Spinal cord (tissue), 10 donors: ENCODE results near the gene CTNNA3. TPM values are rescaled to one million over a fixed set of nuclear protein-coding genes. Genes with fewer than 3 reads are reported as not detected.
A peak's percentile ranks its signal among the peaks of the same experiment; 100 is the strongest.

Experiments used
- DNase-seq, 6 donors: peaks; one replicate each; pipeline versions ENCODE4 v3.0.0 to v3.0.0-alpha.2; 2013 to 2015; ENCODE audit warnings: low spot score in 6 of 6, low read depth in 4 of 6
- H3K27ac ChIP-seq: one replicate; pipeline ENCODE4 v1.5.1; 2013; ENCODE audit warnings: low read depth, low read length, control low read depth
- H3K27me3 ChIP-seq: one replicate; pipeline ENCODE4 v1.6.1; 2013; ENCODE audit warnings: low read length; ENCODE audit not compliant: control insufficient read depth, insufficient read depth
- H3K36me3 ChIP-seq: one replicate; pipeline ENCODE4 v1.6.1; 2013; ENCODE audit warnings: low read length; ENCODE audit not compliant: control insufficient read depth, insufficient read depth
- H3K4me1 ChIP-seq: one replicate; pipeline ENCODE4 v1.6.1; 2013; ENCODE audit warnings: low read length; ENCODE audit not compliant: control insufficient read depth, insufficient read depth
- H3K4me3 ChIP-seq: one replicate; pipeline ENCODE4 v1.5.1; 2013; ENCODE audit warnings: low read depth, low read length, control low read depth
- H3K9me3 ChIP-seq: one replicate; pipeline ENCODE4 v1.6.1; 2013; ENCODE audit warnings: low read length; ENCODE audit not compliant: control insufficient read depth, insufficient read depth
- WGBS: methylation state at CpG from one replicate; pipeline ENCODE4 v1.1.5; 2013; ENCODE audit warnings: missing lambda C conversion rate; ENCODE audit not compliant: insufficient coverage; 5-methylcytosine and 5-hydroxymethylcytosine counted together
- polyA plus RNA-seq, 2 donors: library from polyadenylated mRNA; unstranded; fragments of 120-200 nt; gene quantifications; one replicate each; pipeline ENCODE4 v1.2.1, GENCODE V29; 2013; ENCODE audit not compliant: insufficient read length in 2 of 2
- total RNA-seq, 2 donors: library from RNA; depleted of rRNA in 1 of 2; stranded (reverse); fragments of 120-200 nt in 1 of 2; fragments of >200 nt in 1 of 2; gene quantifications; one replicate each; pipeline versions ENCODE4 v1.2.3 to v1.2.4, GENCODE V29; 2013 to 2014
- donor health status: healthy.

CTNNA3 gene
- total and polyA plus RNA-seq, 4 donors = 15.3 to 63.5 (median 41.0) TPM

- Histone ChIP-seq H3K9me3 (no peaks in the 10 kb centered on the region), H3K4me1 (no peaks in the 10 kb centered on the region), H3K27ac (no peak overlapping the region), H3K4me3 (no peak overlapping the region), H3K36me3 (no peaks in the 10 kb centered on the region), H3K27me3 (no peaks in the 10 kb centered on the region)
- WGBS = 74% methylated on average over 2 of the region's 4 CpGs
- no peak for DNase-seq
Observed at GRCh38 chr10:65903620-65904019, 1792.4 kb downstream of the CTNNA3 start.

- no peak for DNase-seq
- 79% methylated on average over 3 of the region's 7 CpGs for WGBS
- Histone ChIP-seq H3K27me3 (no peaks in the 10 kb centered on the region), H3K9me3 (no peaks in the 10 kb centered on the region), H3K36me3 (no peaks in the 10 kb centered on the region), H3K27ac (no peak overlapping the region), H3K4me3 (no peak overlapping the region), H3K4me1 (no peaks in the 10 kb centered on the region)
Observed at GRCh38 chr10:65900271-65900670, 1795.7 kb downstream of the CTNNA3 start.

- H3K4me1 ChIP-seq = no peaks in the 10 kb centered on the region
- H3K9me3 ChIP-seq = no peaks in the 10 kb centered on the region
- no CpG with 5 or more reads among the region's 1 CpG for WGBS
- no peaks in the 10 kb centered on the region for H3K36me3 ChIP-seq
- no peak overlapping the region for H3K27ac ChIP-seq
- no peak for DNase-seq
- H3K27me3 ChIP-seq = no peaks in the 10 kb centered on the region
- no peak overlapping the region for H3K4me3 ChIP-seq
Observed at GRCh38 chr10:65898055-65898454, 1797.9 kb downstream of the CTNNA3 start.

GRCh38 chr10:65894961-65895360, 1801.0 kb downstream of the CTNNA3 start:
- H3K27me3 ChIP-seq = no peaks in the 10 kb centered on the region
- no peaks in the 10 kb centered on the region for H3K9me3 ChIP-seq
- H3K36me3 ChIP-seq = no peaks in the 10 kb centered on the region
- no peak overlapping the region for H3K27ac ChIP-seq
- H3K4me1 ChIP-seq = no peaks in the 10 kb centered on the region
- H3K4me3 ChIP-seq = no peak overlapping the region
- no peak for DNase-seq
- 69% methylated on average over 2 of the region's 7 CpGs for WGBS

- Histone ChIP-seq H3K27me3 (no peaks in the 10 kb centered on the region), H3K4me1 (no peaks in the 10 kb centered on the region), H3K36me3 (no peaks in the 10 kb centered on the region), H3K4me3 (no peak overlapping the region), H3K9me3 (no peaks in the 10 kb centered on the region), H3K27ac (no peak overlapping the region)
- 94% methylated on average over 2 of the region's 4 CpGs for WGBS
- DNase-seq = no peak
Observed at GRCh38 chr10:65894379-65894778, 1801.6 kb downstream of the CTNNA3 start.

GRCh38 chr10:65893676-65894075, 1802.3 kb downstream of the CTNNA3 start:
- Histone ChIP-seq H3K9me3 (no peaks in the 10 kb centered on the region), H3K27ac (no peak overlapping the region), H3K27me3 (no peaks in the 10 kb centered on the region), H3K4me1 (no peaks in the 10 kb centered on the region), H3K4me3 (no peak overlapping the region), H3K36me3 (no peaks in the 10 kb centered on the region)
- peak in 2 of 6 donors; percentile 19 to 68 for DNase-seq
- WGBS = no CpG with 5 or more reads among the region's 3 CpGs

GRCh38 chr10:65892284-65892683, 1803.7 kb downstream of the CTNNA3 start:
- Histone ChIP-seq H3K9me3 (peaks cover 1% of the 10 kb centered on the region), H3K4me1 (no peaks in the 10 kb centered on the region), H3K36me3 (no peaks in the 10 kb centered on the region), H3K4me3 (no peak overlapping the region), H3K27me3 (no peaks in the 10 kb centered on the region), H3K27ac (no peak overlapping the region)
- WGBS = 40% methylated on average over 1 of the region's 3 CpGs
- peak in 1 of 6 donors; percentile 24 for DNase-seq

- WGBS = no CpG with 5 or more reads among the region's 3 CpGs
- no peak for DNase-seq
- Histone ChIP-seq H3K36me3 (no peaks in the 10 kb centered on the region), H3K9me3 (peaks cover 1% of the 10 kb centered on the region), H3K27ac (no peak overlapping the region), H3K4me1 (no peaks in the 10 kb centered on the region), H3K27me3 (no peaks in the 10 kb centered on the region), H3K4me3 (no peak overlapping the region)
Observed at GRCh38 chr10:65891073-65891981, 1804.7 kb downstream of the CTNNA3 start.

- no peak for DNase-seq
- H3K27ac ChIP-seq = no peak overlapping the region
- no peaks in the 10 kb centered on the region for H3K9me3 ChIP-seq
- no peak overlapping the region for H3K4me3 ChIP-seq
- H3K36me3 ChIP-seq = no peaks in the 10 kb centered on the region
- no peaks in the 10 kb centered on the region for H3K4me1 ChIP-seq
- H3K27me3 ChIP-seq = no peaks in the 10 kb centered on the region
Observed at GRCh38 chr10:65864529-65864928, 1831.5 kb downstream of the CTNNA3 start.

GRCh38 chr10:65864036-65864435, 1832.0 kb downstream of the CTNNA3 start:
- no peak for DNase-seq
- H3K27ac ChIP-seq = no peak overlapping the region
- no peaks in the 10 kb centered on the region for H3K27me3 ChIP-seq
- H3K36me3 ChIP-seq = no peaks in the 10 kb centered on the region
- H3K4me3 ChIP-seq = no peak overlapping the region
- no peaks in the 10 kb centered on the region for H3K4me1 ChIP-seq
- H3K9me3 ChIP-seq = no peaks in the 10 kb centered on the region
